CD4-positive, alpha-beta T cell treated with Interleukin-21 for 1 hour (primary cell): ENCODE results near the gene FBXW7.

ENCODE experiments used
- DNase-seq: peaks from one replicate; pipeline ENCODE4 v3.0.0-alpha.2; 2020

Gene FBXW7

DNA sequence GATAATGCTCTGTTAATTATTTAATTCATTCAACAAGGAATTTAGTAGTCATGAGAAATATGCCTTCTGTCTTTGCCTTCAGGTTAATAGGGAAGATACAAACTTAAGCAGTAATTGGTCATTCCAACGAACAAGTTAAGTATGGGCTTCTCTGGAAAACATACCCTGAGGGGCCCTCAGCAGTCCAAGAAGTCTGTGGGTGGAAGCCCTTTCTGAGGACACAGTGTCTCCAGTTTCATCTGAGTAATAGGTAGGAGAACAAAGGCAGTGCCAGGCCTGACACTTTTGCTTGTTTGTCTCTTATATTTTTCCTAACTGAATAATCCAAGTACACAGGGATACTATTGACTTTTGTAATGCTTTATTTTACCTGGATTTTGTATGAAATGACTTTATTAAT, 262.5 kb downstream of the FBXW7 start:
- no peak for DNase-seq
